HCEC 1CT (cell line): Measurements from ENCODE around the gene GRK2.

Source experiments
- DNase-seq: peaks from one replicate; pipeline ENCODE4 v3.0.0-alpha.2; 2017

GRK2 gene

DNA sequence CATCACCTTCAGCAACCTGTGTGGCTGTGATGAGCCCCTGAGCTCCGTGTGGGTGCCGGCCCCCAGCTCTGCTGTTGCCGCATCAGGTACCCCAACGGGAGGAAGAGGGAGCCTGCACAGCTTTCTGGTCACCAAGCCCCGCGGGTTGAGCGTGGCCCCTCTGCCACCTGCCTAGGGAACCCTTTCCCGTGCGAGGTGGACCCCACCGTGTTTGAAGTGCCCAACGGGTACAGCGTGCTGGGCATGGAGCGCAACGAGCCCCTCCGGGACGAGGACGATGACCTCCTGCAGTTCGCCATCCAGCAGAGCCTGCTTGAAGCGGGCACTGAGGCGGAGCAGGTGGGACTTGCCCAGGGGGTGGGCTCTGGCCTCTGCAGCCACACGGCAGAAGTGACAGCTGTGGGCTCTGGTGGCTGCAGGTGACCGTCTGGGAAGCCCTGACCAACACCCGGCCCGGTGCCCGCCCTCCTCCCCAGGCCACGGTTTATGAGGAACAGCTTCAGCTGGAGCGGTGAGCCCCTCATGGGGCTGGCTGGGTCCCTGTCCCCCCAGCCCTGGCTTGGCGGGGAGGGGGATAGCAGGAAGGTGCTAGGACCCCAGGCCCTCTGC, 35.1 kb downstream of the GRK2 start:
- no peak for DNase-seq

DNA sequence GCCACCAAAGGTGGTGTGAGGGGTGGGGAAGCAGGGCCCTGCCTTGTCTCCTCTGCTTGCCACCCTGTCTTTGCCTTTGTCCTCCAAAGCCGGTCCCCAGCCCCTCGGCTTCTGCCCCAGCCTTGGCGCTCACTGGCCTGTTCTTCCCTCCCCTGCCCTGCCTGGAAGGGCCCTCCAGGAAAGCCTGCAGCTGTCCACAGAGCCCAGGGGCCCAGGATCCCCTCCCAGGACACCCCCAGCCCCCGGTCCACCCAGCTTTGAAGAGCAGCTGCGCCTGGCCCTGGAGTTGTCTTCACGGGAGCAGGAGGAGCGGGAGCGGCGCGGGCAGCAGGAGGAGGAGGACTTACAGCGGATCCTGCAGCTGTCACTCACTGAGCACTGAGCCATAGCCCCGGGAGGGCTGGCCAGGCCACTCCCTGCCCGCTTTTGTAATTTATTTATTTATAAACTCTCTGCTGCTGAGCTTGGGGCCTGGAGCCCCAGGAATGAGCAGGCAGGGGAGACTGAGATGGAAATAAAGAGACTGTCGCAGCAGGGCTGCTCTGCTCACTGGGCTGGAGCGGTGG, 35.8 kb downstream of the GRK2 start:
- DNase-seq: peak; percentile 65

DNA sequence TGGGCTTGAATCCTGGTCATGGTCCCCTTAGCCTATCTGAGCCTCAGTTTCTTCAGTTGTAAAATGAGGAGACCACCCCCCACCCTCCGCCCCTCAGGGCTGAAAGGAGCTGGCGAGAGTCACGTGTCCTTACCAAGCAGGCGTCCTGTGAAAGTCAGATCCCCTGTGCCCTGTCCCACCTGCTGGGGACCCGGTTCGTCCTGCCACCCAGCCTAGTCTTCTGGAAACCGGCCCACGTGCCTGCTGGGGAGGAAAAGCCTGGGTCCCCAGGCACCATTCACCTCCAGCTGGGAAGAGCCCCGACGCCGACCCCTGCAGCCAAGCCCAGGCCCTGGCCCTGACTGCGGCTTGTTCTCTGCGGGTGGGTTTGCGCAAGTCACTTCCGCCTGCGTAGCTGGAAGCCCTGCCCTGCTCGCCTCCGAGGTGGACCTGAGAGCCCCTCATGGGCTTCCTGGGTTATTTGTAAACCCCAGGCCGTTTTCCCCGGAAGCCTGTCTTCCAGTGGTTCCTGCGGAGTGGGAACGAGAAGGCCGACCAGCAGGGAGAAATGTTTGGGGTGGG, 36.4 kb downstream of the GRK2 start:
- no peak for DNase-seq

DNA sequence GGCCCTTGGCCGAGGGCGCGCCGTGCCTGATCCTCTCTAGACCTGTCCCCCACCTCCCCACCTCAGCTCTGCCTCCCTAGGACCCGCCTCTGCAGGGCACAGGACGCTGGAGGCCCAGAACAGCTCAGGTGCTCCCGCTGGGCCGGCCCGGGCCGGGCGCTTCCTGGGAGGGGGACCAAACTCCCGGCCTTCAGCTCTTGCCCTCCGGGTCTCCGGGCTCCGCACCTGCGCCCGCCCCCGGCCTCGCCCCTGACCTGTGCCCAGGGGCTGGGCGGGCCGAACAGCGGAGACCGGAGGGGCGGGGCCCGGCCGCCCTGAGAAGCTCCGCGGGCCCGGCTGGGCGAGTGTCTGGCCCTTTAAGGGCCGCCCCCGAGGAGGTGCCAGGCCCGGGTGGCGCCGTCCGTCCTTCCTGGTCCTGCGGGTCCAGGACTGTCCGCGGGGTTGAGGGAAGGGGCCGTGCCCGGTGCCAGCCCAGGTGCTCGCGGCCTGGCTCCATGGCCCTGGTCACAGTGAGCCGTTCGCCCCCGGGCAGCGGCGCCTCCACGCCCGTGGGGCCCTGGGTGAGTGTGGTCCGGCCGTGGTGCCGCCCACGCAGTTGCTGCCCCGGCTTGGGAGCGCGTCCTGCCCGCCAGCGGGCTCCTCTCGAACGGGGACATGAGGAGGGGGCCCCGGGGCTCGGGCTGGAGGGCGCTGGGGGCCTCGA, 37.0 kb downstream of the GRK2 start, which contains the start of gene SSH3:
TSS of gene SSH3 (plus strand) at position 399 of the 703 bp plus-strand sequence. CDS start at position 495, 96 bp downstream.
- DNase-seq: peak; percentile 46

GRCh38 chr11:67303835-67304411, 37.6 kb downstream of the GRK2 start:
- DNase-seq: no peak

GRCh38 chr11:67304511-67305113, 38.3 kb downstream of the GRK2 start:
- no peak for DNase-seq

GRCh38 chr11:67306769-67307544, 40.7 kb downstream of the GRK2 start:
- no peak for DNase-seq

DNA sequence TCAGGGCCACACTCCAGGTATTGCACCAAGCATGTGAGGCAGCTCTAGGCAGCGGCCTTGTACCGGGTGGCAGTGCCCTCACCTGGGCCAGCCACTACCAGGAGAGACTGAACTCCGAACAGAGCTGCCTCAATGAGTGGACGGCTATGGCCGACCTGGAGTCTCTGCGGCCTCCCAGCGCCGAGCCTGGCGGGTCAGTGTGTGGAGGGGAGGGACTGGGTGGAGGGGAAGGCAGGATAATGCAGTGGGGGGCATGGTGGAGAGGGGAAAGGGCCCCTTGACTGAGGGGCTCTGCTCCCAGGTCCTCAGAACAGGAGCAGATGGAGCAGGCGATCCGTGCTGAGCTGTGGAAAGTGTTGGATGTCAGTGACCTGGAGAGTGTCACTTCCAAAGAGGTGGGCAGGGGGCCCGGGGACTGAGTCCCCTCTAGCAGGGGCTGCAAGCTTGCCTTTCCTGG, 41.3 kb downstream of the GRK2 start:
- no peak for DNase-seq

GRCh38 chr11:67308031-67308866, 42.0 kb downstream of the GRK2 start:
- no peak for DNase-seq

DNA sequence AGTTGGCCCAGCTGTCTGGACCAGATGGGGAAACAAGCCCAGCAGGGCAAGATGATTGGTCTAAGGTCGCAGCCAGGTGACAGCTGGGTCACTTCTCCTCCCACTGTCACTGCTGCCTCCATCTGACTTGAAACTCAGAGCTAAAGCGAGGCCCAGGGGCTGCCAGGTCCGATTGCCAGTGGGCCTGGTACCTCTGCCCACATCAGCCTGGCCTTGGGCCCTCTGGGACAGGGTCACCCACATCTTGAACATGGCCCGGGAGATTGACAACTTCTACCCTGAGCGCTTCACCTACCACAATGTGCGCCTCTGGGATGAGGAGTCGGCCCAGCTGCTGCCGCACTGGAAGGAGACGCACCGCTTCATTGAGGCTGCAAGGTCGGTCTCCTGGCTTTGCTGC, 42.9 kb downstream of the GRK2 start:
- no peak for DNase-seq

- no peak for DNase-seq
Measured at GRCh38 chr11:67309661-67310061, 43.4 kb downstream of the GRK2 start.

- no peak for DNase-seq
Measured at GRCh38 chr11:67310246-67311050, 44.2 kb downstream of the GRK2 start.

- DNase-seq: no peak
Measured at GRCh38 chr11:67311051-67311555, 44.8 kb downstream of the GRK2 start.

GRCh38 chr11:67311556-67312082, 45.3 kb downstream of the GRK2 start:
- DNase-seq: no peak

DNA sequence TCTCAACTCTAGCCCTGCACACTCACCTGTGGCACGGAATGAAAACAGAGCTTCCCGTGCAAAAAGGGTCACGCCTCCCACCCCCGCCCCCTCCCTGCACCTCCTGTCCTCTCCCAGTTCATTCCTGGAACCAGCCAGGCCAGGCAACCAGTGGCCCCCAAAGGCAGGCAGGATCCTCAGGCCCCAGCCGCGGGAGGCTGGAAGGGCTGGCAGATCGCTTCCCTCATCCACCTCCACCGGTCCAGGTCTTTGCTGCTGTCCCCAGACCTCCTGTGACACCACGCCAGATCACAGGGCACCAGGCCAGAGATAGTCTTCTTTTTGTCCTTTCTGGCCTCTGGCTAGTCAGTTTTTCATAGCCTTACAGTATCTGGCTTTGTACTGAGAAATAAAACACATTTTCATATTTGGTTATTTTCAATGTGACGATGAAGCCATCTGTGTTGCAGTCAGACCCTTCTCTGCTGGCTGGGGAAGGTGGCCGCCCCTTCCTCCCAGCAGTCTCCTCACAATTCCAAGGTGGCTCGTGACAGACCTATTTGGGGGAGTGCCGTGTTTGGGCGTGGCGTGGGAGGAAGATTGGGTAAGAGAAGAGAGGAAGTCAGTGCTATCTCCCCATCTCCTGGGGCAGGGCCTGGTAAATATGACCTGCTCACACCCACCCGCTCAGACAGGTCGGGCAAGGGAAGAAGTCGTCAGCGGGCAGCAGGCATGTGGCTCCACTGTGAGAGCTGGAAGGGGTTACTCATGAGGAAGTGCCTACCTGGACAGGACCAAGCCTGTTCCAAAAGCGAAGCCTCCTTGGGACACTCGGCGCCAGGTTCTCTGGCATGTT, 46.1 kb downstream of the GRK2 start:
- no peak for DNase-seq

- DNase-seq: no peak
Measured at GRCh38 chr11:67313125-67313890, 47.0 kb downstream of the GRK2 start.

DNA sequence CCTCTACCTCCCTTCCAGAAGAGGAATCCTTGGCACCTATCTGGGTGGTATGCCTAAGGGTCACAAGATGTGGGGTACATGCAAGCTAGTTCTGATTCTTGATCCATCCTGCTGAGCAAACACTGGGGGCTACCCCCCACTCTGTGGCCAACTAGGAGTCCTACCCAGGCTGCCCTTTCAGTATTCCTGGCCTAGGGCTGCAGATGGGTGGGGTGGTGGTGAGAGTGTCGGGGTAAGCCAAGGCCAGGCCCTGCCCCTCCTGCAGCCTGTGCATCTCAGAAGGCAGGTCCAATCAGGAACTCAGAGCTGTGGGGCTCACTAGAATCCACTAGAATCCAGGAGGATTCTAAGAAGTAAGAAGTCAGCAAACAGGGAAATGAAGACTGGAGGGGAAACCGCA, 47.9 kb downstream of the GRK2 start:
- DNase-seq: no peak

DNA sequence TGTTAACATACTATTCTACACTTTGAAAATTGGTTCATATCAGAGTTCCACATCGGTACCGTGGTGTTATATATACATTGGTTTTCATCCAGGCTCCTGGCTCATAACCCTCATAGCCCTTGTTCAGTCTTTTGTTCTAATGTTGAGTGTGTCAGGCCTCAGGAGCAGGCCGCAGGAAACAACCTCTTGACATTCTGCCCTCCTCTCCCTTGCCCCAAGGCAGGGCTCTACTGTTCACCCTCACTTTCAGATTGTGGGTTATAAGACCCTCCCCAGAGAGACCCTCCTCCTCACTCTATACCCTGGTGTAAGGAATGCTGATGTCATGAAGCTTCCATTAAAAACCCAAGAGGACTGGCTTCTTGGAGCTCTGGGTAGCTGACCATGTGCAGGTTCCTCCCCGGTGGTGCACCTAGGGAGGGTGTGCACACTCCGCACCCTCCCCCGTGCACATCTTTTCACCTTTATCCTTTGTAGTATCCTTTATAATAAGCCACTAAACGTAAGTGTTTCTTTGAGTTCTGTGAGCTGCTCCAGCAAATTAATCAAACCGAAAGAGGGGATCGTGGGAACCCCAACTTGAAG, 49.1 kb downstream of the GRK2 start:
- no peak for DNase-seq
